ENCODE measurements around the gene BLOC1S5.

DNA sequence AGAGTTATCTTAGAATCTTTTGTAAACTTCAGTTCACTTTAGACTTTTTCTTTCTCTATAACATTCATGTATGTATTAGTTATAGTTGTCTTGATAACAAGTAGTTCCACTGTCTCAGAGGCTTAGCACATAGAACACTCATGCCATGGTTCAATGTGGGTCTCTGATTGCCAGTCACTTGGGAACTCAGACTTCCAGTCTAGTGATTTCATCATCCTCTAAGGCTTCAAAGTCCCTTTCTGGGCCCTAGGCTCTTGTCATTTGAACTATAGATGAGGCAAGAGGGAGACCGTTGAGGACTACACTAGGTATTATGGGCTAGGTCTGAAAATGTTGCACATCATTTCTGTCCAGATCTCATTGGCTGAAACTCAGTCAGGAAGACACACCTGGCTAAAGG is 46.5 kb upstream of the BLOC1S5 start:
- no peak for TF ChIP-seq EZH2 (IDR thresholded peaks at IDR 0.05)
- TF ChIP-seq, protein P1, sequence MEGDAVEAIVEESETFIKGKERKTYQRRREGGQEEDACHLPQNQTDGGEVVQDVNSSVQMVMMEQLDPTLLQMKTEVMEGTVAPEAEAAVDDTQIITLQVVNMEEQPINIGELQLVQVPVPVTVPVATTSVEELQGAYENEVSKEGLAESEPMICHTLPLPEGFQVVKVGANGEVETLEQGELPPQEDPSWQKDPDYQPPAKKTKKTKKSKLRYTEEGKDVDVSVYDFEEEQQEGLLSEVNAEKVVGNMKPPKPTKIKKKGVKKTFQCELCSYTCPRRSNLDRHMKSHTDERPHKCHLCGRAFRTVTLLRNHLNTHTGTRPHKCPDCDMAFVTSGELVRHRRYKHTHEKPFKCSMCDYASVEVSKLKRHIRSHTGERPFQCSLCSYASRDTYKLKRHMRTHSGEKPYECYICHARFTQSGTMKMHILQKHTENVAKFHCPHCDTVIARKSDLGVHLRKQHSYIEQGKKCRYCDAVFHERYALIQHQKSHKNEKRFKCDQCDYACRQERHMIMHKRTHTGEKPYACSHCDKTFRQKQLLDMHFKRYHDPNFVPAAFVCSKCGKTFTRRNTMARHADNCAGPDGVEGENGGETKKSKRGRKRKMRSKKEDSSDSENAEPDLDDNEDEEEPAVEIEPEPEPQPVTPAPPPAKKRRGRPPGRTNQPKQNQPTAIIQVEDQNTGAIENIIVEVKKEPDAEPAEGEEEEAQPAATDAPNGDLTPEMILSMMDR (IDR thresholded peaks at IDR 0.05), result no peak
